Astrocyte (in vitro differentiated cells and primary cell): ENCODE measurements around the gene TNFRSF4.

Experiments used
- CTCF ChIP-seq: IDR thresholded peaks from 2 replicates; pipeline ENCODE4 v1.5.1; 2011; ENCODE audit warnings: low read depth, mild to moderate bottlenecking, inconsistent platforms, low read length, moderate library complexity; ENCODE audit not compliant: insufficient read depth
- EZH2 ChIP-seq: IDR thresholded peaks from 2 replicates; pipeline ENCODE4 v1.6.1; 2012; ENCODE audit warnings: mild to moderate bottlenecking, low read length, inconsistent platforms; ENCODE audit not compliant: insufficient read depth

GRCh38 chr1:1165485-1165884 lies 48.5 kb downstream of the TNFRSF4 start:
- TF ChIP-seq CTCF, result no peak
- TF ChIP-seq EZH2, result no peak
